ENCODE measurements around the gene AFAP1L2. TPM values are rescaled to one million over a fixed set of nuclear protein-coding genes. Genes with fewer than 3 reads are reported as not detected.
"Not testable (repeated sequence)": the region's sequence is repeated elsewhere in the genome, so short reads cannot be mapped to it uniquely, and the experiment has no call there.

Gene AFAP1L2
- total and polyA plus RNA-seq, 7 donors: 2.5 to 26.0 (median 7.9) TPM

- no peak for TF ChIP-seq POLR2A (IDR thresholded peaks at IDR 0.05)
- TF ChIP-seq CTCF (IDR thresholded peaks at IDR 0.05): no peak
- TF ChIP-seq EP300 (IDR thresholded peaks at IDR 0.05): no peak
- no peak for TF ChIP-seq POLR2AphosphoS5 (IDR thresholded peaks at IDR 0.05)
- peaks cover 0 to 61% (median 46%) of the 10 kb centered on the region in 4 donors for H3K4me1 ChIP-seq
- H3K27ac ChIP-seq: no peak overlapping the region
- intact Hi-C loops (cut with DNase I): no loop called here
- no peaks in the 10 kb centered on the region for H3K27me3 ChIP-seq
- 91 to 94% methylated on average over 9 of the region's 9 CpGs for WGBS, 2 donors
- no peaks in the 10 kb centered on the region for H3K9me3 ChIP-seq
- no peak for DNase-seq
- no peak overlapping the region for H3K4me3 ChIP-seq
- H3K36me3 ChIP-seq: no peaks in the 10 kb centered on the region
Measured at GRCh38 chr10:114352653-114353298, 51.5 kb downstream of the AFAP1L2 start.

- H3K36me3 ChIP-seq: no peaks in the 10 kb centered on the region
- no peaks in the 10 kb centered on the region for H3K9me3 ChIP-seq
- H3K27ac ChIP-seq: peak overlapping the region; percentile 25 to 71 (median 68)
- WGBS, 2 donors: 83 to 92% methylated on average over 11 of the region's 11 CpGs
- H3K27me3 ChIP-seq: no peaks in the 10 kb centered on the region
- no peak for TF ChIP-seq CTCF (IDR thresholded peaks at IDR 0.05)
- TF ChIP-seq POLR2A (IDR thresholded peaks at IDR 0.05): no peak
- TF ChIP-seq POLR2AphosphoS5 (IDR thresholded peaks at IDR 0.05): no peak
- no peak for TF ChIP-seq EP300 (IDR thresholded peaks at IDR 0.05)
- H3K4me3 ChIP-seq: no peak overlapping the region
- intact Hi-C loops (cut with DNase I): no loop called here
- H3K4me1 ChIP-seq: peaks cover 0 to 53% (median 27%) of the 10 kb centered on the region in 4 donors
- no peak for DNase-seq
Measured at GRCh38 chr10:114350751-114351150, 53.6 kb downstream of the AFAP1L2 start.

- H3K27ac ChIP-seq: peak overlapping the region; percentile 25 to 71 (median 68)
- 77 to 86% methylated on average over 6 of the region's 6 CpGs for WGBS, 2 donors
- H3K4me3 ChIP-seq: no peak overlapping the region
- intact Hi-C loops (cut with DNase I): loop anchor here (5.0 kb wide), 1 partner anchor 53 kb away; the partner anchor contains the start of gene AFAP1L2
- H3K36me3 ChIP-seq: no peaks in the 10 kb centered on the region
- TF ChIP-seq CTCF (IDR thresholded peaks at IDR 0.05): no peak
- peak in 3 of 4 donors; percentile 46 to 52 (median 51) for TF ChIP-seq POLR2AphosphoS5 (IDR thresholded peaks at IDR 0.05)
- no peaks in the 10 kb centered on the region for H3K9me3 ChIP-seq
- H3K27me3 ChIP-seq: no peaks in the 10 kb centered on the region
- peaks cover 0 to 46% (median 24%) of the 10 kb centered on the region in 4 donors for H3K4me1 ChIP-seq
- DNase-seq: peak; percentile 80
Measured at GRCh38 chr10:114349522-114350215, 54.6 kb downstream of the AFAP1L2 start.

- Histone ChIP-seq H3K27ac (peak overlapping the region in 3 of 4 donors; percentile 31 to 71 (median 70)), H3K4me1 (peaks cover 0 to 52% (median 24%) of the 10 kb centered on the region in 4 donors)
- H3K36me3 ChIP-seq, H3K4me3 ChIP-seq, H3K27me3 ChIP-seq, H3K9me3 ChIP-seq, DNase-seq: not testable (repeated sequence)
- intact Hi-C loops (cut with DNase I): loop anchor here (5.0 kb wide), 1 partner anchor 53 kb away; the partner anchor contains the start of gene AFAP1L2
- 92% methylated on average over 7 of the region's 7 CpGs for WGBS, 2 donors
Measured at GRCh38 chr10:114349071-114349470, 55.2 kb downstream of the AFAP1L2 start.

- no peaks in the 10 kb centered on the region for H3K36me3 ChIP-seq
- peak overlapping the region in 3 of 4 donors; percentile 32 to 55 (median 42) for H3K27ac ChIP-seq
- H3K4me3 ChIP-seq: no peak overlapping the region
- no peak for TF ChIP-seq POLR2A (IDR thresholded peaks at IDR 0.05)
- intact Hi-C loops (cut with DNase I): loop anchor here (5.0 kb wide), 1 partner anchor 55 kb away; the partner anchor contains the start of gene AFAP1L2
- peaks cover 0 to 56% (median 28%) of the 10 kb centered on the region in 4 donors for H3K4me1 ChIP-seq
- no peaks in the 10 kb centered on the region for H3K9me3 ChIP-seq
- 91 to 94% methylated on average over 2 of the region's 2 CpGs for WGBS, 2 donors
- DNase-seq: no peak
- H3K27me3 ChIP-seq: no peaks in the 10 kb centered on the region
Measured at GRCh38 chr10:114347791-114348190, 56.5 kb downstream of the AFAP1L2 start.
